Effector memory CD4-positive, alpha-beta T cell (primary cell): Measurements from ENCODE around the gene TMEM242.

Source experiments
- DNase-seq, 3 donors: peaks; one replicate each; pipeline ENCODE4 v3.0.0-alpha.2; 2020
- H3K27ac ChIP-seq: 2 replicates; pipeline ENCODE4 v1.7.0; 2013; ENCODE audit warnings: mild to moderate bottlenecking, low read length, moderate library complexity; ENCODE audit not compliant: insufficient read depth, poor library complexity, severe bottlenecking
- H3K27me3 ChIP-seq: replicated peaks from 2 replicates; pipeline ENCODE4 v1.7.0; 2013; ENCODE audit warnings: mild to moderate bottlenecking, low read length; ENCODE audit not compliant: insufficient read depth, control insufficient read depth, poor library complexity, severe bottlenecking
- H3K36me3 ChIP-seq: 2 replicates; pipeline ENCODE4 v1.7.0; 2013; ENCODE audit warnings: mild to moderate bottlenecking, low read length, moderate library complexity; ENCODE audit not compliant: control insufficient read depth, insufficient read depth
- H3K4me1 ChIP-seq: 2 replicates; pipeline ENCODE4 v1.7.0; 2013; ENCODE audit warnings: low read length, mild to moderate bottlenecking; ENCODE audit not compliant: control insufficient read depth, insufficient read depth, poor library complexity, severe bottlenecking
- H3K4me3 ChIP-seq: 2 replicates; pipeline ENCODE4 v1.7.0; 2013; ENCODE audit warnings: low read length, low read depth, mild to moderate bottlenecking; ENCODE audit not compliant: insufficient read depth, poor library complexity, severe bottlenecking
- H3K9me3 ChIP-seq: 2 replicates; pipeline ENCODE4 v1.7.0; 2013; ENCODE audit warnings: mild to moderate bottlenecking, low read length, moderate library complexity; ENCODE audit not compliant: control insufficient read depth

Gene TMEM242

DNA sequence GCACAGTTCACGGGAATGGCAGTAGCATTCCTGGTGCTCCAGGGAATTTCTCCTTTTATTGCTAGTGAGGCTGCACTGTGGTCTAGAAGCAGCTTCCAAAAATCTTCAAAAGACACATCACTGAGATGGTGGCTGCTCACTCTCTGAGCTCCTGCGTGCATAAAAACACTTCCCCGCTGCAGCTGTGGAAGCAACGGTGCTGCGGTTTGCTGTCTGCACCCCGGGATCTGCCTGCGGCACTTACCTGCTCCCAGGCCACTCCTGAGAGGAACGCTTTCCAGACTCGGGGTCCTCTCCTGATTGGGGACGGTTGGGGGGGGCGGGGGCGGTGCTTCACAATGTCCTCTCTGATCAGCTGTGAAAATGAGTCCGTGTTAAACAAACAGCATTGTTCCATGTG is 77.9 kb downstream of the TMEM242 start:
- no peak for DNase-seq
- Histone ChIP-seq H3K4me1 (peaks cover 1% of the 10 kb centered on the region), H3K4me3 (no peak overlapping the region), H3K36me3 (no peaks in the 10 kb centered on the region), H3K27ac (no peak overlapping the region), H3K9me3 (no peaks in the 10 kb centered on the region), H3K27me3 (no peaks in the 10 kb centered on the region)

- no peak for DNase-seq
- Histone ChIP-seq H3K4me3 (no peak overlapping the region), H3K27ac (no peak overlapping the region), H3K9me3 (no peaks in the 10 kb centered on the region), H3K4me1 (peaks cover 3% of the 10 kb centered on the region), H3K36me3 (no peaks in the 10 kb centered on the region), H3K27me3 (no peaks in the 10 kb centered on the region)
These were observed 78.5 kb downstream of the TMEM242 start for GRCh38 chr6:157244780-157245179.

GRCh38 chr6:157244175-157244574 is 79.1 kb downstream of the TMEM242 start:
- H3K4me3 ChIP-seq = no peak overlapping the region
- no peak overlapping the region for H3K27ac ChIP-seq
- DNase-seq = no peak
- peaks cover 3% of the 10 kb centered on the region for H3K4me1 ChIP-seq
- H3K27me3 ChIP-seq = no peaks in the 10 kb centered on the region
- H3K9me3 ChIP-seq = no peaks in the 10 kb centered on the region
- H3K36me3 ChIP-seq = no peaks in the 10 kb centered on the region

DNA sequence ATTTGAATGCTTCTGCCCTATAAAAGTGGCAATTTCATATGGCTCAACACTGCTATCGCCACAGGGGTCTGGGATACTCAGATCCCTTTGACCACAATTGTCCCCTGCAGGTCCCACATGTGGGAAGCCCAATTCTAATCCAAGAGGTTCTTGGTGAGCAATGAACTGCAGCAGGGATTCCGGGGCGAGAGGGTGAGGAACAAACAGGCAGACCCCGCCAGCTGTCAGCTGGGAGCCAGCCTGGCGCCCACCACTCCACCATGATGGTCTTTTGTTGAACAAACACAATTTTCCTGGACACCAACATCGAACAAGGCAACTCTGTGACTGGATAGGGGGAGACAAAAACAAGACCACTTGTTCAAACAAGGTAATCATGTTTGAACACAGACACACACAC is 80.5 kb downstream of the TMEM242 start:
- no peaks in the 10 kb centered on the region for H3K9me3 ChIP-seq

GRCh38 chr6:157240960-157241311 is 82.4 kb downstream of the TMEM242 start:
- Histone ChIP-seq H3K27ac (no peak overlapping the region), H3K27me3 (peaks cover 4% of the 10 kb centered on the region), H3K4me3 (no peak overlapping the region)

More for the DNA sequence above, 80.5 kb downstream of the TMEM242 start:
- Histone ChIP-seq H3K27ac (no peak overlapping the region), H3K27me3 (no peaks in the 10 kb centered on the region), H3K4me1 (peaks cover 3% of the 10 kb centered on the region), H3K36me3 (no peaks in the 10 kb centered on the region), H3K4me3 (no peak overlapping the region)
- no peak for DNase-seq

GRCh38 chr6:157240059-157240959 is 83.0 kb downstream of the TMEM242 start:
- Histone ChIP-seq H3K27me3 (peaks cover 4% of the 10 kb centered on the region), H3K9me3 (no peaks in the 10 kb centered on the region), H3K4me3 (no peak overlapping the region), H3K4me1 (peaks cover 18% of the 10 kb centered on the region), H3K27ac (no peak overlapping the region), H3K36me3 (no peaks in the 10 kb centered on the region)
- DNase-seq = no peak

More at GRCh38 chr6:157240960-157241311, 82.4 kb downstream of the TMEM242 start:
- no peak for DNase-seq
- Histone ChIP-seq H3K9me3 (no peaks in the 10 kb centered on the region), H3K36me3 (no peaks in the 10 kb centered on the region), H3K4me1 (peaks cover 12% of the 10 kb centered on the region)

DNA sequence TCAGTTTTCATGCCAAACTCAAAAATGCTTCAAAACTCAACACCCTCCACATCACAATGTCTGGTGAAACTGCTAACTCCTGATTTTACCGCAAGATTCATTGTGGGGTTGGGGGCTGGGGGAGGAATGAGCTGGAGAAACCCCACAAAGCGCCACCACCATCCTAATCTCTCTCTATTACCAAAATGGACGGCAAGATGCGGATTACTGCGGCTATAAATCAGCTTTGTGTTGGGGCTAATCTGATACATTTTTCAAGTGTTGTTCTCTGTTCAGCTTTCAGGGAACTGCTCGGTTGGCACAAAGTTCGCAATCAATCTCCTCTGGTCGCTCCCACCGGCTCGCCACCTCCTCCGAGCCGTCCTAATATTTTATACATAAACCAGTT is 83.7 kb downstream of the TMEM242 start:
- no peak overlapping the region for H3K27ac ChIP-seq
- DNase-seq = no peak
- no peaks in the 10 kb centered on the region for H3K9me3 ChIP-seq
- H3K4me3 ChIP-seq = no peak overlapping the region
- peaks cover 4% of the 10 kb centered on the region for H3K27me3 ChIP-seq
- H3K36me3 ChIP-seq = no peaks in the 10 kb centered on the region
- peaks cover 25% of the 10 kb centered on the region for H3K4me1 ChIP-seq
